Psoas muscle (tissue), 8 donors: ENCODE measurements around the gene TP53INP2. TPM values are rescaled to one million over a fixed set of nuclear protein-coding genes. Genes with fewer than 3 reads are reported as not detected.

Experiments used
- ATAC-seq, 4 donors: fragments of 200-7000 bp; cut with Tn5 transposase; one replicate each; pipeline ENCODE4 v1.9.1; 2020; ENCODE audit warnings: moderate library complexity in 3 of 4, mild to moderate bottlenecking in 2 of 4
- DNase-seq, 2 donors: peaks; one replicate each; pipeline ENCODE4 v3.0.0-alpha.2; 2020
- H3K27ac ChIP-seq: fragments of 200-600 bp; one replicate; pipeline ENCODE4 v1.8.0; 2022
- H3K27me3 ChIP-seq, 3 donors: fragments of 200-600 bp in 1 of 3; one replicate each; pipeline versions ENCODE4 v1.6.1 to v1.8.0; 2013 to 2022; ENCODE audit warnings: low read length in 2 of 3, mild to moderate bottlenecking in 2 of 3, moderate library complexity in 1 of 3; ENCODE audit not compliant: insufficient read depth in 3 of 3
- H3K36me3 ChIP-seq, 2 donors: fragments of 200-600 bp in 1 of 2; one replicate each; pipeline versions ENCODE4 v1.6.1 to v1.8.0; 2013 to 2022; ENCODE audit warnings: low read depth in 1 of 2, mild to moderate bottlenecking in 1 of 2, moderate library complexity in 1 of 2; ENCODE audit not compliant: insufficient read depth in 1 of 2
- H3K4me1 ChIP-seq: fragments of 200-600 bp; one replicate; pipeline ENCODE4 v1.8.0; 2022
- H3K4me3 ChIP-seq: fragments of 200-600 bp; one replicate; pipeline ENCODE4 v1.8.0; 2022; ENCODE audit warnings: mild to moderate bottlenecking
- H3K9me3 ChIP-seq: fragments of 200-600 bp; one replicate; pipeline ENCODE4 v1.8.0; 2022
- WGBS, 3 donors: extraction: QIAGEN DNeasy Blood & Tissue Kit; methylation state at CpG; one replicate each; pipeline versions ENCODE4 v1.1.6 to v1.1.7; 2013; 5-methylcytosine and 5-hydroxymethylcytosine counted together
- intact Hi-C, 2 donors: fragments of 100-400 bp; cut with DNase I; formaldehyde crosslinking; loops; one replicate each; pipeline versions ENCODE4 v1.11.0 to v1.14.2; 2022
- polyA plus RNA-seq, 3 donors: library from polyadenylated mRNA; stranded (reverse); fragments of 200-250 nt; gene quantifications; one replicate each; pipeline ENCODE4 v1.2.3, GENCODE V29; 2013
- total RNA-seq, 4 donors: library from RNA; stranded (reverse); fragmentation: NEBNext Ultra II Directional in 2 of 4; extraction: Animal tissue kit (Norgen Biotek cat#: 25700) in 2 of 4; gene quantifications; one replicate each; pipeline versions ENCODE4 v1.2.1 to v1.2.4, GENCODE V29; 2021 to 2023
- TF ChIP-seq, protein P1 (sequence below): fragments of 200-600 bp; IDR thresholded peaks from one replicate; pipeline ENCODE4 v1.8.0; 2022; ENCODE audit warnings: antibody characterized with exemption
- donor health status: healthy with polysubstance abuse.
- donor health status: DM: no; HTN: no; CAD: no; lungs with moderate emphysema.
- donor health status: Bipolar disorder and iron deficiency.
- donor health status: healthy.
- donor health status: DM: yes; HTN: yes; CAD: no.
- donor health status: DM: no; HTN: no; CAD: no.
- donor health status: DM: no; HTN: no; CAD: no.
- donor health status: DM: yes; HTN: yes; CAD: no.

TP53INP2 gene
- total and polyA plus RNA-seq, 7 donors: 20.5 to 42.8 (median 24.7) TPM

DNA sequence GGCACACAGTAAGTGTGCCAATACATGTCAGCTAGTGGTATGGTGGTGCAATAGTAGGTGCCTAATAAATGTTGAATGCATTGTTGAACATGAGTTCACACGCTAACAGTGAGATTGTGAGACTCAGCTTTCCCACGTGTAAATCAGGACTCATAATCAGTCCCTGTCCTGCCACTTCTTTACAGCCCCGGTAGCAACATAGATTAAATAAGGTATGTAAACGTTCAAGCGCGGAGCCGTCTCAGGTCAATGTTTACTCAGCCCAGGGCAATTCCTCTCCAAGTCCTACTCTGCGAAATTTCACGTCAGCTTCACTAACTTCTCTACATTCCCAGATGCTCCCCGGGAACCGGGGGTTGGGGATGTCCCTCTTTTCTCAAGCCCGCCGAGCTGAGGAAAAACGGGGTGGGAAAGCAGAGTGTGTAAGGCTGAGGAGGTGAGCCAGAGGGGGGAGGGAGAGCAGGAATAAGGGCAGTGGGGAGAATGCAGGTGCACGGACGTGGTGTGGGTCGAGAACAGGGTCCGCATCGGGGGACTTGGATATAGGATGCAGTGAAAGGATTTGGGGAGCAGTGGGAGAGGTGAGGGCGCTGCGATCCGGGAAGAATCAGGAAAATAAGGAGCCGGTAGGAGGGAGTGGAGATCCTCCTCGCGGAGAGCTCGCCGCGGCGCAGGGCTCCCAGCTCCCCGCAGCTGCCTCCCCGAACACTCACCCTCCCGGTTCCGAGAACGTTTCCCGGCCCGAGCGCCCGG lies 544 bp upstream of the TP53INP2 start:
- DNase-seq (no peak), ATAC-seq (peak in 3 of 4 donors; percentile 3 to 11 (median 10))
- Histone ChIP-seq H3K4me1 (peaks cover 23% of the 10 kb centered on the region), H3K4me3 (peak overlapping the region; percentile 81), H3K9me3 (no peaks in the 10 kb centered on the region), H3K36me3 (no peaks in the 10 kb centered on the region), H3K27me3 (no peaks in the 10 kb centered on the region), H3K27ac (peak overlapping the region; percentile 100)
- WGBS, 3 donors: 1 to 3% (median 1%) methylated on average over 23 to 38 of the region's 38 CpGs
- TF ChIP-seq, protein P1, sequence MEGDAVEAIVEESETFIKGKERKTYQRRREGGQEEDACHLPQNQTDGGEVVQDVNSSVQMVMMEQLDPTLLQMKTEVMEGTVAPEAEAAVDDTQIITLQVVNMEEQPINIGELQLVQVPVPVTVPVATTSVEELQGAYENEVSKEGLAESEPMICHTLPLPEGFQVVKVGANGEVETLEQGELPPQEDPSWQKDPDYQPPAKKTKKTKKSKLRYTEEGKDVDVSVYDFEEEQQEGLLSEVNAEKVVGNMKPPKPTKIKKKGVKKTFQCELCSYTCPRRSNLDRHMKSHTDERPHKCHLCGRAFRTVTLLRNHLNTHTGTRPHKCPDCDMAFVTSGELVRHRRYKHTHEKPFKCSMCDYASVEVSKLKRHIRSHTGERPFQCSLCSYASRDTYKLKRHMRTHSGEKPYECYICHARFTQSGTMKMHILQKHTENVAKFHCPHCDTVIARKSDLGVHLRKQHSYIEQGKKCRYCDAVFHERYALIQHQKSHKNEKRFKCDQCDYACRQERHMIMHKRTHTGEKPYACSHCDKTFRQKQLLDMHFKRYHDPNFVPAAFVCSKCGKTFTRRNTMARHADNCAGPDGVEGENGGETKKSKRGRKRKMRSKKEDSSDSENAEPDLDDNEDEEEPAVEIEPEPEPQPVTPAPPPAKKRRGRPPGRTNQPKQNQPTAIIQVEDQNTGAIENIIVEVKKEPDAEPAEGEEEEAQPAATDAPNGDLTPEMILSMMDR: no peak
- intact Hi-C loops: loop anchor here in 1 of 2 donors (10.0 kb wide), 1 partner anchor 389 kb away; no protein-coding TSS in a partner anchor

DNA sequence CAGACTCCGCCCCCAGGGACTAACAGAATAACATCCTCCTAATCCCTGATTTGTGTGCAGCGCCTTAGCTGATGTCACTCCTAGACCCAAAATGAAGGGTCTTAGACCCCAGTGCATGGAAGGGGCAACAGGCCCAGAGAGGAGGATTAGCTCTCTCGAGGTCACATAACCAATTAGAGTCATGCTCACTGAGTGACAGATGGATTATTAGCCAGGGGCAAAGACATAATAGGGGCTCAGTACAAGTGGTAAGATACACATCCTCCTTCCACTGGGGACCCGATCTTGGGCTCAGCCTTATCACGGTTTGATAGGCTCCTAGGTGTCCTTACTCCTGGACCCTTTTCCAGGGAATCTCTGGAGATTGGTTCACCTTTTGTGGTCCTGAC lies 858 bp downstream of the TP53INP2 start:
- ATAC-seq: no peak
- Histone ChIP-seq H3K36me3 (no peaks in the 10 kb centered on the region), H3K27ac (peak overlapping the region; percentile 100), H3K4me1 (peaks cover 23% of the 10 kb centered on the region), H3K4me3 (peak overlapping the region; percentile 81), H3K9me3 (no peaks in the 10 kb centered on the region), H3K27me3 (no peaks in the 10 kb centered on the region)
- intact Hi-C loops: loop anchor here (5.0 to 10.0 kb wide), 4 partner anchors 128 to 390 kb away; partner anchors contain the start of gene MAP1LC3A (in 1 of the 2)
- TF ChIP-seq, protein P1: no peak
- WGBS, 3 donors: 14 to 25% (median 20%) methylated on average over 5 of the region's 5 CpGs
- DNase-seq: no peak

DNA sequence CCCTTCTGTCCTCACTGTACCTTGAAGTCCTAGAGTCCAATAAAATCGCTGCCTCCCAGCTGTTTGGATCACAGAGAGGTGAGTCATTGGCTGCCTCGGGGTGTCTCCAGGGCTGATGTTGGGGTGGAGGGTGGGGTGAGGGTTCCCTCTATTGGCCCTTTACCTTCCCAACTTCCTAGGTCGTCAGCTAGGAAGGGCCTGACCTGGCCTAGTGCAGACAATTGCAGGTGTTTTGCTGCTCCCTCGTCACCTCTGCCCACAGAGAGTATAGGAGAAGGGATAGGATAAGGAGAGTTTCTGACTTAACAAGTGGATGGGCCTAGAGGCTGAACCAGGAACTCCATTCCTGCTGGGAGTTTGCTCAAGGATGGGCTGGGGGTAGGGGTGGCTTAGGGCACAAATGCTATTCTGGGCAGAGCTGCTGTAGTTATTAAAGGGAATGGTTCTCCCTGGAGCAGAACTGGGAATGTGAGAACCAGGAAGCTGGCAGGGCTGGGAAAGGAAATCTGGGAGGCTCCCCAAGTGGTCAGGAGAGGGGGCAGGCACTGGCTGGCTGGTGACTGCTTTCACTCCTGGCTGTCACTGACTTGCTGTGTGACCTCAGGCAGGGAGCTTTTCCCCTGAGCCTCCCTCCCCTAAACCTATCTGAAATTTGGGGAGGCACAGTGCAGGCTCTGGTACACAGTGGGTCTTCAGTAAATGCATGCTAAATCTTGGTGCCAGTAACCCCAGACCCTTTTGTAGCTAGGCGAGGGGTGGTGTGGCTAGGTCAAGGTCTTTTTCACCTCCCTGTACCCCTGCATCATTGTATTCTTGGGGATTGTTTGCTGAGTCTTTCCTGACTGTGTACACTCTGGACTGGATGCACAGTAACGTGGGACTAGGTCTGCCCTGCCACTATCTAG lies 1.5 kb downstream of the TP53INP2 start:
- TF ChIP-seq, protein P1: no peak
- ATAC-seq (no peak), DNase-seq (no peak)
- no peaks in the 10 kb centered on the region for H3K9me3 ChIP-seq
- peaks cover 29% of the 10 kb centered on the region for H3K4me1 ChIP-seq
- no peaks in the 10 kb centered on the region for H3K36me3 ChIP-seq
- no peaks in the 10 kb centered on the region for H3K27me3 ChIP-seq
- WGBS, 3 donors: 27 to 32% (median 31%) methylated on average over 6 of the region's 6 CpGs
- intact Hi-C loops: loop anchor here (2.0 to 10.0 kb wide), 5 partner anchors 125 to 391 kb away; partner anchors contain the start of gene MAP1LC3A (in 1 of the 2)
- H3K4me3 ChIP-seq: peak overlapping the region; percentile 81
- peak overlapping the region; percentile 100 for H3K27ac ChIP-seq

DNA sequence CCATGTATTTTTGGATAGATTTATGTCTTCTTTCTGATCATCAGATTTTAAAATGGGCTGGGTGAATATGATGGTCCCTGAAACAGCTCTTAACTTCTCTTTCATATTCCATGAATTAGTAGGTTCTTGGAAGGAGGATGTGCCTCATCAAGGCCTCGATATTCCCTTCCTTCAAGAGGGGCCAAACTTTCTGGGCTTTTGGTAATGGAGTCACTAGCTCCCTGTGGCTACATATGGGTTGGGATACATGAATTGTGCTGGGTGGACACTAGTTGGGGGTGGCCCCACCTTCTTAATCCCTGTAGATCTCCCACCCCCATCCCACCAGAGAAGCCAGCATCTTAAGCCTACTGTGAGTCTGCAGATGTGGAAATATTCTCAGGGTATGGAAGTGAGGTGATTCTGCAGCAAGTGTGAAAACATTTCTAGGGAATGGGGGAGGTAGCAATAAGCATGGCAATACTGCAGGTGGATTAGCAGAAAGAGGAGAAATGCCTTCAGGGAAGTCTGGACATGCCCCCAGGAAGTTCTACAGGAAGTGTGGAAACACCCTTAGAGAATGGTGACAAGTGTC lies 2.2 kb downstream of the TP53INP2 start:
- TF ChIP-seq, protein P1: no peak
- Histone ChIP-seq H3K27ac (peak overlapping the region; percentile 100), H3K4me1 (peaks cover 30% of the 10 kb centered on the region), H3K36me3 (no peaks in the 10 kb centered on the region), H3K27me3 (no peaks in the 10 kb centered on the region), H3K4me3 (no peak overlapping the region), H3K9me3 (no peaks in the 10 kb centered on the region)
- DNase-seq: no peak
- intact Hi-C loops: loop anchor here (2.0 to 10.0 kb wide), 5 partner anchors 126 to 392 kb away; partner anchors contain the start of gene MAP1LC3A (in 1 of the 2)
- 77 to 97% (median 91%) methylated on average over 1 of the region's 1 CpG for WGBS, 3 donors
- ATAC-seq: no peak
